ENCODE results near the gene SLC25A30.
"Not testable (repeated sequence)": the region's sequence is repeated elsewhere in the genome, so short reads cannot be mapped to it uniquely, and the experiment has no call there.

SLC25A30 gene

DNA sequence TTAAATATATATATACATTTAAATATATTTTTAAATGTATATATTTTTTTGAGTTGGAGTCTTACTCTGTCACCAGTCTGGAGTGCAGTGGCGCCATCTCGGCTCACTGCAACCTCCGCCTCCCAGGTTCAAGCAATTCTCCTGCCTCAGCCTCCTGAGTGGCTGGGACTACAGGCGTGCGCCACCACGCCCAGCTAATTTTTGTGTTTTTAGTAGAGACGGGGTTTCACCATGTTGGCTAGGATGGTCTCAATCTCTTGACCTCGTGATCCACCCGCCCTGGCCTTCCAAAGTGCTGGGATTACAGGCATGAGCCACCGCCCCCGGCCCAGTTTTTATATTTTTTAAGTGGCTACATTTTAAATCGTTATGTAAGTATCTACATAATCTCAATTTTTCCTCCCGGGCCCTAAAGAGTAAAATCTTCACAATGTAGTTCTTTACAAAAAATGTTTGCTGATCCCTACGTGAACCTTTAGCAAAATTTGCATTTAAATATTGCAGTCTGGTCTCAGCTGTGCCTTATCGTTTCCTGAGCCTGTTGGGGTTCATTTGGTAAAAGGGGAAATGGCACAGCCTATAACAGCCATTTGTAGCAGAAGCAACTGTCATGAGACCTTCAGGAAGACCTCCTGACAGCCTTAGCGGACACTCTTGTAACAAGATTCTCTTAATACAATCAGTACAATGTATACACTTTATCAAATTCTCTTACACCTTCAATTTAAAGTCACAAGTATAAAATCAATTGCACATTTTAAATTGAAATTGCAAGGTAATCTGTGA, 8.1 kb upstream of the SLC25A30 start:
- not testable (repeated sequence) for DNase-seq

DNA sequence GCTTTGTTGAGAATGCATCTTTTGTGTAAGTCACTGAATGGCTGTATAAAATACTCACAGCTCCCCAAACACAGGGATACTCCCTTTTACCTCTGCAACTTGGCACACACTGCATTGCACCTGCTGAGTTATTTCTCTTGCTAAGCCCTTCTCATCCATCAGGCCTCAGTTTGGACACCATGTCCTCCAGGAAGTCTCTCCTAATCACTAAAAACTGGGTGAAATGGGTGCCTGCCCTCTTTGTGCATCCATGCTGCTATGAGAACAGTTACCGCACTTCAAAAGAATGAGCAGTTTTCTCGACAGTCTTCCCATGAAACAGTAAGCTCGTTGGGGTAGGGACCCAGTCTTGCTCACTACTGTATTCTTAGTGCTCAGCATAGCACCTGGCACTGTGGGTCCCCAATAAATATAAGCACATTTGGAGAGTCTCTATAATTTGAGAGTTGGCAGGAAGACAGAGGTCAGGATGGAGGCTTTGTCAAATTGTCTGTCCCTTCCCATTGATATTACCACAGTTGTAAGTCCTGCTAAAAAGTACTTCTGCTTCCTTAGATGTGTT, 4.6 kb upstream of the SLC25A30 start:
- no peak for DNase-seq

DNA sequence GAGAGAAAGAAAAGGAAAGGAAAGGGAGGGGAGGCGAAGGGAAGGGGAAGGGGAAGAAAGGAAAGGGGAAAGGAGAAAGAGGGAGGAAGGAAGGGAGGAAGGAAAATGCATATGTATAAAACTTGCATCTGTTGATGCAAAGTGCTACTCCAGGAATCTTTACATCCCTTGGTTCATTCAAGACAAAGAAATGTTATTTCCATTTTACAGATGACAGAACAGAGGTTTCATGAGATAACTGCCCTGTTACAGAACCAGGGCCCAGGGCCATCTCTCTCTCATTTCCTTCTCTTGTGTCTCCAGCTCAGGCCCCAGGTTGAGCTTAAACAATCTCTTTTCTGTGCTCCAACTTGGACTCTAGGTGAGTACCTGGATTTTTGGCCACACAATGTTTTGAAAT, 1.8 kb upstream of the SLC25A30 start:
- no peak for DNase-seq

DNA sequence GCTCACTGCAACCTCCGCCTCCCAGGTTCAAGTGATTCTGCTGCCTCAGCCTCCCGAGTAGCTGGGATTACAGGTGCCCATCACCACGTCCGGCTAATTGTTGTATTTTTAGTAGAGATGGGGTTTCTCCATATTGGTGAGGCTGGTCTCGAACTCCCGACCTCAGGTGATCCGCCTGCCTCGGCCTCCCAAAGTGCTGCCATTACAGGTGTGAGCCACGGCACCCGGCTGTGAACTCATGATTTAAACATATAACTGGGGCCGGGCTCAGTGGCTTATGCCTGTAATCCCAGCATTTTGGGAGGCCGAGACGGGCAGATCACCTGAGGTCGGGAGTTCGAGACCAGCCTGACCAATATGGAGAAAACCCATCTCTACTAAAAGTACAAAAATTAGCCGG, 1.2 kb upstream of the SLC25A30 start:
- not testable (repeated sequence) for DNase-seq

DNA sequence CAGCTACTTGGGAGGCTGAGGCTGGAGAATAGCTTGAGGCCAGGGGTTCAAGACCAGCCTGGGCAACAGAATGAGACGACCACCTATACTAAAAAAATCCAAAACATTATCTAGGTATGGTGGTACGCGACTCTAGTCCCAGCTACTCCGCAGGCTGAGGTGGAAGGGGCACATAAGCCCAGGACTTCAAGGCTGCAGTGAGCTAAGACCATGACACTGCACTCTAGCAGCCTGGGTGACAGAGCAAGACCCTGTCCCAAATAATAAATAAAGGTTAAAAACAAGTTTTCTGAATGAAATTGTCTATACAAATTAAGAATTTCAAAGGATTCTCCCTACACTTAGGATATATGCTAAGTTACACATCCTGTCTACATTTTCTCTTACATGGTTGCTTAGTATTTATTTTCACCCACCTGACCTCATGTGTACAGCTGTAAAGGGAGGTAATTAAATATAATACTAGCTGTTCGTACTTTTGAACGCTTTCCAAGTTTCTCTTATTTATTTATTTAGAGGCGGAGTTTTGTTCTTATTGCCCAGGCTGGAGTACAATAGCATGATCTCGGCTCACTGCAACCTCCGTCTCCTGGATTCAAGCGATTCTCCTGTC, 1.6 kb downstream of the SLC25A30 start:
- DNase-seq = peak; percentile 7

DNA sequence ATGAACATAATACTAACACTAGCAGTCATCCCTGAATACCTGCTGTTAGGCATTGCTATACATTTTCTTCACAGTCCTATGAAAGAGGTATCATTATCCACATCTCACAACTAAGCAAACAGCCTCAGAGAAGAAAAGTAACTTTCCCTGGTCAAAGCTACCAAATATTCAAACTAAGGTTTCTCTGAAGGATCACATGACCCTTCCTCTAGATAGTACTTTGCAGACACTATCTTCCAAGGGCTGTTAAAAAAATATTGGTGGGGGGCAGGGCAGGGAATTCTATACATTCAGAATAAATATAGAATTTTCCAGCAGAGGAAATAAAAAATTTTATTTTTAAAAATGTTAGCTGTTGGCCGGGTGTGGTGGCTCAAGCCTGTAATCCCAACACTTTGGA, 3.1 kb downstream of the SLC25A30 start:
- DNase-seq = no peak

DNA sequence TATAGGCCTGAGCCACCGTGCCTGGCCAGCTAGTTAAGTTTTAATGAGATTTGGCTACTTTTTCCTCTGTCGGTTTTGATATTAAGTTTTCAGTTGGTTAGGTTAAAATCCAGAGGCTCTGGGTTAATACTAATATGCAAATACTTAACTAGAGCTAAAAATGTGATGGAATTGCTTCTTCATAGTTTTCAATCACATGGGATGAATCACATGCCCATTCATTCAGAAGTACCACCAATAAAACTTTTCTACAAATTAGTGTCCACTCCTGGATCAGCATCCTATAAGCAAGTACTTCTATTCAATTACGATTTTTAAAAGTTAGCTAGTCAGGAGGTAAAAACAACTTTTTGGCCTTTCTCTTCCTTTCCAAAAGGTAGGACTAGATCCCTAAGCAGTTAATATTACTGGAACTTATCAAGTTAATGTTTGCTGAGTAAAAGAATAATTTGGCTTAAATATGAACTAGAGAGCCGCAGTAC, 4.3 kb downstream of the SLC25A30 start:
- DNase-seq = no peak

DNA sequence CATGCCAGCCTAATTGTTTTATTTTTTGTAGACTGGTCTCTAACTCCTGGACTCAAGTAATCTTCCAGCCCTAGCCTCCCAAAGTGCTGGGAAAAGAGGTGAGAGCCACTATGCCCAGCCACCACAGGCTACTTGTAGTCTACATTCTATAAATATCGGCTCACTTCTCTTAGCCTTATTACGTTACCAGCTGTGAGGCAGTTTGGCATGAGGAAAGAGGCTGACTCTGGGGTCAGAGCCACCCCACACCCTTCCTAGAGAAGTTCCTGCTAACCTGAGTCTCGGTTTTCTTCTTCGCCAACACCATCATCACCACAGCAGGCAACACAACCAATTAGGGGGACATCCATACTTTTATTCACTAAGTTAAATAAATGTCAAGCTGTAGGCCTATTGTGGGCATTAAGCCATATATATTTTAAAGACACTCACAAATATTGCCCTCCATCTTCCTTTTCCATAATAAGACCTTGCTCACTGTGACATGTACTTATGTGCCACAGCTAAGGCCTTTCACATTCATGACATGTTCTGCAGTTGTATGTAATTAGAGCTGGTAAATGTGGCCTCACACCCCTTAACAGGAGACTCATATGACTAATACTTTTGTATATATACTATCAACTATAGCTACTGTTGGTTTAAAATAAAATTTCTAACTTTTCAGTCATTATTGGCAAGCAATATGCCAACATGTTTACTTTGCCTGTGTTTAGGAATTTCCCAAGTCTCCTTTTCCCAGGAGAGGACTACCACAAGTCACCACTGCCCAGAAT, 5.7 kb downstream of the SLC25A30 start:
- no peak for DNase-seq

DNA sequence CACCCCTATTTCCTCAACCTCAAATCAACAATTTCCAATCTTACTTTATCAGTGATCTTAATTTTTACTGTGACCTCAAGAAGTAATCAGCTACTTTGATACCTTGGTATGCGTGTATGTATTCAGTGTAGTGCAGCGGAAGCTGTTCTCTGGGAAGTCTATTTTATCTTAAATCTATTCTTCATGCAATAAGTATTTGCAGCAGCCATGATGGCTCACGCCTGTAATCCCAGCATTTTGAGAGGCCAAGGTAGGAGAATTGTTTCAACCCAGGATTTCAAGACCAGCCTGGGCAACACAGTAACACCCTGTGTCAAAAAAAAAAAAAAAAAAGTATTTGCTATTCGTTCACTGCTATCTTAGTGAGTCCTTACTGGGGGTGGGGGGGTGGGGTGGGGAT, 6.5 kb downstream of the SLC25A30 start:
- no peak for DNase-seq

DNA sequence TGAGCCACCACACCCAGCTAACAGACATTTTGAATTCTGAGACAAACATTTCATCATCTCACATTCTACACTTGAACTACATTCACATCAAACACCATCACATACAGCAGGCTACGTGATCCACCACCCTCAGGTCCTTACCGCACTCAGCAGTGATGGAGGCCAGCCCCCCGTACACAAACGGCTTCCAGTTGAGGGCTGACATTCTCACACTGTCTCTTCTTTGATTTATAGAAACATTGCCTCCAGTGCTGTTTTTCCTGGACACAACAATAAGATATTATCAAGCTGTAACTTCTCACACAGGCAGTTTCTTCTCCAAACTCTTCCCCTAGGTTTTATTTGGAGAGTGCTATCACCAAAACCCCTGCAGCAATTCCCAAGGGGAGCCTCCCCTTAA, 7.0 kb downstream of the SLC25A30 start:
- no peak for DNase-seq

DNA sequence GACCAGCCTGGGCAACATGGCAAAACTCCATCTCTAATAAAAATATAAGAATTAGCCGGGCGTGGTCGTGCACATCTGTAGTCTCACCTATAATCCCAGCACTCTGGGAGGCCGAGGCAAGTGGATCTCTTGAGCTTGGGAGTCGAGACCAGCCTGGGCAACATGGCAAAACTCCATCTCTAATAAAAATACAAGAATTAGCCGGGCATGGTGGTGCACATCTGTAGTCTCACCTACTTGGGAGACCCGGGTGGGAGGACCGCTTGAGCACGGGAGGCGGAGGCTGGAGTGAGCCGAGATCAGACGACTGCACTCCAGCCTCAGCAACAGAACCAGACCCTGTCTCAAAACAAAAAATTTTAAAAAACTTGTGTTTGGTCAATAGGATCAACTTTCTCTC, 7.7 kb downstream of the SLC25A30 start:
- DNase-seq = no peak

DNA sequence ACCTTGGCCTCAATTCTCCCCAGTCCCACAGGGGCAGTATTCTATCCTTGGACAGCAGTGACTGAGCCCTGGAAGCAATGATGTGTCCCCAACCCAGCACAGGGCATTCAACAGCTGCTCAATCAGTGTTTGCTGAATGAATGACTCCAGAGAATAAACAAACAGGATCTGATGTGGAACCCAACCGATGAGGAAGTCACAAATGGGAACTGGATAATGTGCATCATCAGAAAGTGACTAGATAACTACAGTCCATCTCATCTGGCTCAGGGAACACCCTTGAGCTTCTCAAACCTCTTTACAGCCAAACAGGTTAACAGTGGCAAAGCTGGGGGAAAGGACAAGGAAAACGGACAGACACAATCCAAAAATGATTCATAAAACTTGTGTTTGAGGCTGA, 8.2 kb downstream of the SLC25A30 start:
- DNase-seq = no peak

DNA sequence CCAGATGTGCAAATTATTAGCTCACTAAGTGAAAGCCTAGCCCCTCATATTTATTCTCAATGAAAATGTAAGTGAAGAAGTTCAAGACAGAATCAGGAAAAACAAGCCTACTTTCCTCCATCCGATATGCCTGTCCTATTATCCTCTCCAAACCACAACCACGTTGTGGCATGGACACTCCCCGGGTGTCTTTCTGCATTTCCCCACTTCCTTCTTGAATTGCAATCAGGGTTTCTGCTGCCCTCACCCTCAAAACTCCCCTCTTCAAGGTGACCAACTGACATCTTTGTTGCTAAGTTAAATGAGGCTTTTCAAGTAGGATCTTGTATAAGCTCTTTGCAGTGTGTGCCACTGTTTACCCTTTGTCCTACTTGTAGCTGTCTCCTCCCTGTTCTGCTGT, 11.8 kb downstream of the SLC25A30 start:
- DNase-seq = no peak

DNA sequence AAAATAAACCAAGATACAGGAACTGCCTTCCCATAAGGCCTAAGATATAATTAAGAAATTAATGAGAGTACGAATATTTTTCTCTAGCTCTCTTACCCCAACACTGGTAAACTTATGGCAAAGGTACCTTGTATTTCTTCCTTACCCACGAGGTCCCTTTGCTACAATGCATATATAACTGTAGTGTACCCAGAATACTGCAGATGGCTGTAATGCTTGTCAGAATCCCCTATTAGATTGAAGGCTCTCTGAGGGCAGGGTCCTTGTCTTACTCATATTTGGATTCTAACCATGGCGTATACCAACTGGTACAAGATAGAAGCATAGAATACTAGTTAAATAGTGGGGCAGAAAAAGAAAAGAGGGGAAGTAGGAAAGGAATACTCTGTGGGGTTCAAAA, 15.1 kb downstream of the SLC25A30 start:
- no peak for DNase-seq

DNA sequence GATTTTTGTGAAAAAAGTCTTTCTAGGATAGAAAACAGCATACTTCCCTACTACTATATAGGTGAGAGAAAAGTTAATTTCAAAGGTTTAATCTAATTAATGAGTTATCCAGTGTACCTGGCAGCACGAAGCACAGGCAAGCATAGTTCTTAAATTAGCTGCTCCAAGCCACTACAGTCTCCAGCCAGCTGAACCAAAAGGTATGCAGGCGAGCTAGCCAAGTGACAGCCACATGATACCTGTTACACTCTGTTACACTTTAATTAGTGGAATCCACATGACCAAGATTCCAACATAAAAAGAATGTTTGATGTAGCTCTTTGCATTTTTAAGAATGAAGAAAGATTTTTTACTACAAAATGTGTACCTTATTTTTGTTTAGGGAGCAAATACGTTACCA, 15.5 kb downstream of the SLC25A30 start:
- no peak for DNase-seq

DNA sequence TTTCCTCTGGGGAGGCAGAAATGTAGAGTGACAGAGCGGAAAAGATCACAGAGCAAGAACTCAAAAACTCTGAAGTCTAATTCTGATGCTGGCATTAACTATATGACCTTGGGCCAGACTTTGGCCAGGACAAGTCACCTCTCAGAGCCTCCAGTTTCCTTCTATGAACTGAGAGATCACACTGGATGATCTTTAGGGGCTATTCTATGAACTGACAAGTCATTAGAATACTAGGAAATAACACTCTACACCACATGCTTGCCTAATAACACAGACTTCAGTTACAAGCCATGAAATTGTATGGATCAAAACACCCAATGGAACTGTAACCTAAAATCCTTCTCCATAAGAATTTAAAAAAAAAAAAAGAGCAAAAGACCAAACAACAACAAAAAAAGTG, 16.9 kb downstream of the SLC25A30 start:
- DNase-seq = no peak

DNA sequence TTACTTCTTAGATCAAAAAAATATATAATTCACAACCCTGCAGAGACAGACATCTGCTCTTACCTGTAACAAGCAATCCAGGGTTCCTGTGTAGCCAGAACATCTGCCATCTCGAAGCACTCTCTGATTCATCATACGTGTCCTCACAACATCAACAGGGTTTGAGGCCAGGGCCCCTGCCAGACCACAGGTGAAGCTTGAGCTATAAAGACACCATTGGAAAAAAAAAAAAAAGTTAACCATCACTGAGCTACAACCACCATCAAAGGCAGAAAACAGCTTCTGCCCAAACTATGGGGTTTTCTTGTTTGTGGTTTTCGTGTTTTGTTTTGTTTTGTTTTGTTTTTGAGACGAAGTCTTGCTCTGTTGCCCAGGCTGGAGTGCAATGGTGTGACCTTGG, 19.3 kb downstream of the SLC25A30 start:
- no peak for DNase-seq

DNA sequence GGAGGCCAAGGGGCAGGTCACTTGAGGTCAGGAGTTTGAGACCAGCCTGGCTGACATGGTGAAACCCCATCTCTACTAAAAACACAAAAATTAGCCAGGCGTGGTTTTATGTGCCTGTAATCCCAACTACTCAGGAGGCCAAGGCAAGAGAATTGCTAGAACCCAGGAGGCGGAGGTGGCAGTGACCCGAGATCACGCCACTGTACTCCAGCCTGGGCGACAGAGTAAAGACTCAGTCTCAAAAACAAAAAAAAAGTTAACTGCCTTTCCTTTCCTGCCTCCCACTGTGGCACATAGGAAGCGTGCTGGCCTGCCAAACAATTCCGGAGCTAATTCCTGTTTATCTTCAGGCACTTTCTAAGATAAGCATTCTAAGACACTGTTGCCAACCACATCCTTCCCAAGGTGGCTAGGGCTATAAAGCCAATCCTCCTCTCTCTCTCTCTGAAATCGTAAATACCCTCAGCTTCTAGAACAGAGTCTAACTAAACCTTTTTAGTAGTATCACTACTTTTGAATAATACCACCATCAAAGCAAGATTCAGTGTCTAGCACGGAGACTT, 21.6 kb downstream of the SLC25A30 start:
- DNase-seq = no peak

DNA sequence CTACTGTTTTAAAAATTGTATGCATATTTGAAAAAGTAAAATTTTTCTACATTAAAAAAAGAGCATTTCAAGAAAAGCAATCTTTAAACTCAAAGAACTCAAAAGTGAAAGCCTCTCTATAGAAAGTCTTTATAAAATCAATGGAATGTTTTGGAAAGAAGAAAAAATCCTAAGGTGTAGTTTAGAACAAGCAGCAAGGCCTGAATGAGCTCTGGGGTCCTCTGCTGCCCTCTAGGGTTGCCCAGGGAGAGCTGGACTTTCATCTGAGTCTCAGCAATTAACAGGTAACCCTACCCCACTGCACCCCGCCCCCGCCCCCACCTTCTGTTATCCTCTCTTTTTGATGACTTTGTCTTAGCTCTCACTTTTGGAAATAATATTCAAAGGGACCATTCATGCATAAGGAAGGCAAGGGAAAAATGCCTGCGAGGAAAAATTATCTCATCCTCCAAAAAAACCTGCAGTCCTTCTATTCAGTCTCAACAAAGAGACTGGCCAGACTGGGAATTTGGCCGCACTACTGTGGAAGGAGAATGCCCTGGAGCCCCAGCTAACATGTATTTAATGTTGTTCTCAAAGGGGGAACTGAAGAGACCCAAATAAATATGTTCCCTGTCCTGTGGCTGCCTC, 24.1 kb downstream of the SLC25A30 start:
- DNase-seq = peak; percentile 19

DNA sequence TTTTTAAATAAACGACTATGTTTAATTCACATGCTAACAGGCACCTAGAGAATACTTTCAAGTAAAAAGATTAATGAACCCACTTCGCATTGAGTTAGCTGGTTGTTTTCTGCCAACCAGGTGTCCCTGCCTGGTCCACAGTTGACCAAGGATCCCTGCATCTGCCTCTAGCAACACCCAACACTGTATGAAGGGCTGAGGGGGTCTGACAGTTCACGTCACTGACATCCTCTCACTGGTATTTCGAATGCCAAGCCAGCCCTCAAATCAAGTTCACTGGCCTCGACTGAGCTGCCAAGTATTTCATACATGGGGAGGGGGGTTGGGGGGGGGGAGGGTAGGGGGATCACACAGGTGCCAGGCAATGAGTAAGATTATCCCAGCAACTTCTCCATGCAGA, 25.4 kb downstream of the SLC25A30 start:
- DNase-seq = no peak

DNA sequence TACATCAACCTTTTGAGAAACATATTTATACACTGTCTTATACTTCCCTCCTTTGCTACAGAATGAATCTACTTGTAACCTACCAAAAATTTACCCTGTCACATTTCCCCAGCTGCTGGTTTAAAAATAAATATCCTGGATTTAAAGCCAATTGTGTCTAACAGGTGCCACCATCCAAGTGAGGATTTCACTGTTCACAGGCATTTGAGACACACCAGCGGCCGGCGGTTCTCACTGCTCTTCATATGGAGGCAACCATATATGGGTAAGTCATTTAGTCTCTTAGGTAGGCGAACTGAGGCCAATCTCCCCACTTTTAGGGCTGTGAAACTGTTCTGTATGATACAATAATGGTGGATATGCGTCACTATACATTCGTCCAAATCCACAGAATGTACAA, 26.2 kb downstream of the SLC25A30 start:
- no peak for DNase-seq

DNA sequence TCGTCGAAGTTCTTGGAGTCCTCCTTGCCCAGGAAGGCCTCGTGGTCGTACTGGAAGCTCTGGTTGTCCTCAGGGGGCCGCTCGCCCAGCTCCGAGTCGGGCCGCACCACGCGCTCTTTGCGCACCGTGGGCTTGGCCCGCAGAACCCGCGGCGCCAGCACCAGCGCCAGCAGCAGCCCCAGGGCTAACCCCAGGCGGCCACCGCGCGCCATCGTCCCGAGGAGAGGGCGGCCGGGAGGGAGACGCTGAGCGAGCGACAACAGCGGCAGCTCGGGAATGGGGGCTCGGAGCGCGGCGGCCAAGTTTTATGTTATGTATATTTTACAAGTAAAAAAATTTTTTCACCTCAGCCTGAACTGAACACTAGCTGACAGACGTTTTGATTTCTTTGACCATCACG, 27.0 kb downstream of the SLC25A30 start:
- not testable (repeated sequence) for DNase-seq

DNA sequence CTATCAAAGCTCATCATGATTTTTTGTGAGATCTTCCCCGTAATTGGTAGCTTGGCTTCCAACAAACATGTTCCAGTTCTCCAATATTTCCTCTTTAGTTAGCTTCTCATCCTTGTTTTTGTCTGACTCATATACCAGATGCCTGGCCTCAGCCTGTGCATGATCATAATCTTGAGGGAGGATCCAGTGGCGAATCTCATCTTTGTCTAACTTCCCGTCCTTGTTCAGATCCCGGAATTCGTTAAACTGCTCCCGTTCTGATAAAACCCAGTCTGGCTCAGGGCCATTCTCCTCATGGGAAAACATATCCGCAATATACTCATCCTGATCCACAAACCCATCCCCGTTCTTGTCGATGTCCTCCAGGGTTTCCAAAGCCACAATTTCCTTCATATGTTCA, 27.8 kb downstream of the SLC25A30 start:
- DNase-seq = not testable (repeated sequence)

Measured in NCI-H1436 (cell line).